ENCODE measurements around the gene CACNA1D. TPM values are rescaled to one million over a fixed set of nuclear protein-coding genes. Genes with fewer than 3 reads are reported as not detected.
A peak's percentile ranks its signal among the peaks of the same experiment; 100 is the strongest.

CACNA1D gene
- total RNA-seq, 4 donors from 2014 or later: 5.7 to 38.2 (median 20.0) TPM

- Histone ChIP-seq H3K36me3 (no peaks in the 10 kb centered on the region), H3K4me3 (no peak overlapping the region), H3K27ac (no peak overlapping the region), H3K27me3 (peaks cover 0 to 17% of the 10 kb centered on the region in 2 donors), H3K9me3 (no peaks in the 10 kb centered on the region), H3K4me1 (peaks cover 0 to 20% (median 15%) of the 10 kb centered on the region in 4 donors)
- no peak for TF ChIP-seq POLR2A (IDR thresholded peaks at IDR 0.05)
- no peak for TF ChIP-seq CTCF (IDR thresholded peaks at IDR 0.05)
- TF ChIP-seq EP300 (IDR thresholded peaks at IDR 0.05): no peak
- WGBS, 2 donors: 58 to 66% methylated on average over 4 of the region's 4 CpGs
- DNase-seq (ENCODE audit: low spot score in 2 of 2): no peak
Observed at GRCh38 chr3:53490459-53490968, 3.9 kb upstream of the CACNA1D start.

GRCh38 chr3:53491276-53491675 lies 3.1 kb upstream of the CACNA1D start:
- H3K4me1 ChIP-seq: peaks cover 0 to 27% (median 19%) of the 10 kb centered on the region in 4 donors
- H3K36me3 ChIP-seq: no peaks in the 10 kb centered on the region
- peaks cover 0 to 20% of the 10 kb centered on the region in 2 donors for H3K27me3 ChIP-seq
- no peak for DNase-seq (ENCODE audit: low spot score in 2 of 2)
- 57 to 64% methylated on average over 6 of the region's 6 CpGs for WGBS, 2 donors
- no peak overlapping the region for H3K27ac ChIP-seq
- TF ChIP-seq CTCF (IDR thresholded peaks at IDR 0.05) (no peak), EP300 (IDR thresholded peaks at IDR 0.05) (no peak), POLR2A (IDR thresholded peaks at IDR 0.05) (no peak)
- no peak overlapping the region for H3K4me3 ChIP-seq
- H3K9me3 ChIP-seq: no peaks in the 10 kb centered on the region

- Histone ChIP-seq H3K9me3 (no peaks in the 10 kb centered on the region), H3K4me1 (peaks cover 0 to 49% (median 24%) of the 10 kb centered on the region in 4 donors), H3K27me3 (peaks cover 0 to 20% of the 10 kb centered on the region in 2 donors), H3K27ac (peak overlapping the region; percentile 68 to 84 (median 80)), H3K4me3 (peak overlapping the region; percentile 44 to 65 (median 56)), H3K36me3 (no peaks in the 10 kb centered on the region)
- TF ChIP-seq CTCF (IDR thresholded peaks at IDR 0.05): no peak
- WGBS, 2 donors: 8 to 9% methylated on average over 8 to 12 of the region's 13 CpGs
- no peak for DNase-seq (ENCODE audit: low spot score in 2 of 2)
Observed at GRCh38 chr3:53493595-53493962, 832 bp upstream of the CACNA1D start.

GRCh38 chr3:53495146-53495519 lies 722 bp downstream of the CACNA1D start:
- H3K27ac ChIP-seq: peak overlapping the region in 2 of 4 donors; percentile 2 to 64
- peak overlapping the region; percentile 37 to 59 (median 48) for H3K4me3 ChIP-seq
- H3K9me3 ChIP-seq: no peaks in the 10 kb centered on the region
- 0 to 3% methylated on average over 24 to 25 of the region's 27 CpGs for WGBS, 2 donors
- peaks cover 0 to 55% (median 26%) of the 10 kb centered on the region in 4 donors for H3K4me1 ChIP-seq
- peaks cover 0 to 20% of the 10 kb centered on the region in 2 donors for H3K27me3 ChIP-seq
- H3K36me3 ChIP-seq: no peaks in the 10 kb centered on the region
- no peak for DNase-seq (ENCODE audit: low spot score in 2 of 2)
- no peak for TF ChIP-seq EP300 (IDR thresholded peaks at IDR 0.05)
- no peak for TF ChIP-seq CTCF (IDR thresholded peaks at IDR 0.05)
- no peak for TF ChIP-seq POLR2A (IDR thresholded peaks at IDR 0.05)

GRCh38 chr3:53495520-53496391 lies 1.3 kb downstream of the CACNA1D start:
- Histone ChIP-seq H3K4me3 (peak overlapping the region; percentile 37 to 59 (median 48)), H3K27ac (peak overlapping the region in 3 of 4 donors; percentile 2 to 64 (median 36)), H3K9me3 (no peaks in the 10 kb centered on the region), H3K27me3 (peaks cover 0 to 20% of the 10 kb centered on the region in 2 donors), H3K36me3 (no peaks in the 10 kb centered on the region), H3K4me1 (peaks cover 0 to 55% (median 24%) of the 10 kb centered on the region in 4 donors)
- no peak for DNase-seq (ENCODE audit: low spot score in 2 of 2)
- no peak for TF ChIP-seq CTCF (IDR thresholded peaks at IDR 0.05)
- TF ChIP-seq EP300 (IDR thresholded peaks at IDR 0.05): no peak
- no peak for TF ChIP-seq POLR2A (IDR thresholded peaks at IDR 0.05)
- 10 to 11% methylated on average over 32 to 42 of the region's 57 CpGs for WGBS, 2 donors
